Measurements from ENCODE around the gene GALNT14. TPM values are rescaled to one million over a fixed set of nuclear protein-coding genes. Genes with fewer than 3 reads are reported as not detected.

GALNT14 gene
- total RNA-seq, 1 donor from 2014 or later, result 54.6 TPM

- Histone ChIP-seq H3K36me3 (ENCODE audit: control insufficient read depth, insufficient read depth, low read length) (no peaks in the 10 kb centered on the region), H3K27me3 (ENCODE audit: control insufficient read depth, insufficient read depth, low read length) (no peaks in the 10 kb centered on the region), H3K4me3 (ENCODE audit: low read depth, low read length) (no peak overlapping the region)
- no peak for DNase-seq (ENCODE audit: low read depth)
- TF ChIP-seq CTCF (IDR thresholded peaks at IDR 0.05; ENCODE audit: insufficient read depth, low read length, poor library complexity, severe bottlenecking), result no peak
These were observed 124.9 kb downstream of the GALNT14 start for GRCh38 chr2:31013301-31013700.

GRCh38 chr2:31012406-31012805 lies 125.8 kb downstream of the GALNT14 start:
- H3K36me3 ChIP-seq (ENCODE audit: control insufficient read depth, insufficient read depth, low read length), result no peaks in the 10 kb centered on the region
- TF ChIP-seq CTCF (IDR thresholded peaks at IDR 0.05; ENCODE audit: insufficient read depth, low read length, poor library complexity, severe bottlenecking), result no peak
- H3K27me3 ChIP-seq (ENCODE audit: control insufficient read depth, insufficient read depth, low read length), result no peaks in the 10 kb centered on the region
- no peak overlapping the region for H3K4me3 ChIP-seq (ENCODE audit: low read depth, low read length)
- DNase-seq (ENCODE audit: low read depth), result no peak

- no peak overlapping the region for H3K4me3 ChIP-seq (ENCODE audit: low read depth, low read length)
- TF ChIP-seq CTCF (IDR thresholded peaks at IDR 0.05; ENCODE audit: insufficient read depth, low read length, poor library complexity, severe bottlenecking), result no peak
- no peaks in the 10 kb centered on the region for H3K36me3 ChIP-seq (ENCODE audit: control insufficient read depth, insufficient read depth, low read length)
- DNase-seq (ENCODE audit: low read depth), result no peak
- no peaks in the 10 kb centered on the region for H3K27me3 ChIP-seq (ENCODE audit: control insufficient read depth, insufficient read depth, low read length)
These were observed 126.7 kb downstream of the GALNT14 start for GRCh38 chr2:31011587-31011986.

- no peaks in the 10 kb centered on the region for H3K36me3 ChIP-seq (ENCODE audit: control insufficient read depth, insufficient read depth, low read length)
- no peak overlapping the region for H3K4me3 ChIP-seq (ENCODE audit: low read depth, low read length)
- TF ChIP-seq CTCF (IDR thresholded peaks at IDR 0.05; ENCODE audit: insufficient read depth, low read length, poor library complexity, severe bottlenecking), result no peak
- no peak for DNase-seq (ENCODE audit: low read depth)
- H3K27me3 ChIP-seq (ENCODE audit: control insufficient read depth, insufficient read depth, low read length), result no peaks in the 10 kb centered on the region
These were observed 129.6 kb downstream of the GALNT14 start for GRCh38 chr2:31008561-31009114.

- TF ChIP-seq CTCF (IDR thresholded peaks at IDR 0.05; ENCODE audit: insufficient read depth, low read length, poor library complexity, severe bottlenecking), result no peak
- no peak for DNase-seq (ENCODE audit: low read depth)
- no peak overlapping the region for H3K4me3 ChIP-seq (ENCODE audit: low read depth, low read length)
- H3K27me3 ChIP-seq (ENCODE audit: control insufficient read depth, insufficient read depth, low read length), result no peaks in the 10 kb centered on the region
- no peaks in the 10 kb centered on the region for H3K36me3 ChIP-seq (ENCODE audit: control insufficient read depth, insufficient read depth, low read length)
These were observed 134.0 kb downstream of the GALNT14 start for GRCh38 chr2:31004257-31004656.

GRCh38 chr2:31003749-31004148 lies 134.5 kb downstream of the GALNT14 start:
- H3K36me3 ChIP-seq (ENCODE audit: control insufficient read depth, insufficient read depth, low read length), result no peaks in the 10 kb centered on the region
- no peak overlapping the region for H3K4me3 ChIP-seq (ENCODE audit: low read depth, low read length)
- no peak for TF ChIP-seq CTCF (IDR thresholded peaks at IDR 0.05; ENCODE audit: insufficient read depth, low read length, poor library complexity, severe bottlenecking)
- DNase-seq (ENCODE audit: low read depth), result no peak
- H3K27me3 ChIP-seq (ENCODE audit: control insufficient read depth, insufficient read depth, low read length), result no peaks in the 10 kb centered on the region

All from kidney epithelial cell (primary cell).